IPS-15b (cell line): Measurements from ENCODE around the gene MTHFD2L.

ENCODE experiments used
- H3K27me3 ChIP-seq: one replicate; pipeline ENCODE4 v1.6.1; 2013; ENCODE audit warnings: low read length; ENCODE audit not compliant: control insufficient read depth, insufficient read depth
- H3K36me3 ChIP-seq: one replicate; pipeline ENCODE4 v1.6.1; 2013; ENCODE audit warnings: low read length; ENCODE audit not compliant: control insufficient read depth, insufficient read depth
- H3K4me1 ChIP-seq: one replicate; pipeline ENCODE4 v1.6.1; 2013; ENCODE audit warnings: mild to moderate bottlenecking, low read length; ENCODE audit not compliant: control insufficient read depth, insufficient read depth
- H3K4me3 ChIP-seq: one replicate; pipeline ENCODE4 v1.5.1; 2013; ENCODE audit warnings: low read depth, low read length
- H3K9ac ChIP-seq: one replicate; pipeline ENCODE4 v1.6.1; 2013; ENCODE audit warnings: low read depth, mild to moderate bottlenecking, low read length
- H3K9me3 ChIP-seq: one replicate; pipeline ENCODE4 v1.6.1; 2013; ENCODE audit warnings: mild to moderate bottlenecking, low read length; ENCODE audit not compliant: control insufficient read depth, insufficient read depth

The MTHFD2L gene

GRCh38 chr4:74173321-74173720 lies 15.4 kb downstream of the MTHFD2L start:
- Histone ChIP-seq H3K4me3 (no peak overlapping the region), H3K9me3 (no peaks in the 10 kb centered on the region), H3K27me3 (no peaks in the 10 kb centered on the region), H3K4me1 (no peaks in the 10 kb centered on the region), H3K9ac (no peak overlapping the region), H3K36me3 (no peaks in the 10 kb centered on the region)

- H3K36me3 ChIP-seq: no peaks in the 10 kb centered on the region
- no peak overlapping the region for H3K4me3 ChIP-seq
- no peaks in the 10 kb centered on the region for H3K27me3 ChIP-seq
- no peak overlapping the region for H3K9ac ChIP-seq
- H3K9me3 ChIP-seq: no peaks in the 10 kb centered on the region
- H3K4me1 ChIP-seq: no peaks in the 10 kb centered on the region
Observed at GRCh38 chr4:74174421-74174820, 16.5 kb downstream of the MTHFD2L start.

GRCh38 chr4:74174941-74175340 lies 17.0 kb downstream of the MTHFD2L start:
- Histone ChIP-seq H3K4me1 (no peaks in the 10 kb centered on the region), H3K36me3 (no peaks in the 10 kb centered on the region), H3K4me3 (no peak overlapping the region), H3K9ac (no peak overlapping the region), H3K27me3 (no peaks in the 10 kb centered on the region), H3K9me3 (no peaks in the 10 kb centered on the region)

- Histone ChIP-seq H3K36me3 (no peaks in the 10 kb centered on the region), H3K4me1 (no peaks in the 10 kb centered on the region), H3K9ac (no peak overlapping the region), H3K4me3 (no peak overlapping the region), H3K9me3 (no peaks in the 10 kb centered on the region), H3K27me3 (no peaks in the 10 kb centered on the region)
Observed at GRCh38 chr4:74175379-74175778, 17.5 kb downstream of the MTHFD2L start.

DNA sequence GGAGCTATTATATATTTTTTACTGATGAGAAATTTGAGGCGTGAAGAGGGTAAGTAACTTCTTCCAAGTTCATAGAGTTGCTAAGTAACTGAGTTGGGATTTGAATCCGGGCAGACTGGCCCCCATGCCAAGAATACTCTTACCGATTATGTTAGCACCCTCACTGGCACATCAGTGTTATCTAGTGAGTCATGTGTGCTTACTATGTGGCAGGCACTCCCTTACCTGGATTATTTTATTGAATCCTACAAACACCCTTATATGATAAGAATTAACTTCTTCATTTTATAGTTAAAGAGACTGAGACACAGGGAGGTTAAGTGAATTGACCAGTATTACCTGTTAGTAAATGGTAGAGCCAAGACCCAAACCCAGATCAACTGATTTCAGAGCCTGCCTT lies 20.9 kb downstream of the MTHFD2L start:
- Histone ChIP-seq H3K9ac (no peak overlapping the region), H3K9me3 (no peaks in the 10 kb centered on the region), H3K36me3 (no peaks in the 10 kb centered on the region), H3K4me3 (no peak overlapping the region), H3K27me3 (no peaks in the 10 kb centered on the region), H3K4me1 (no peaks in the 10 kb centered on the region)

GRCh38 chr4:74181219-74181618 lies 23.3 kb downstream of the MTHFD2L start:
- no peak overlapping the region for H3K4me3 ChIP-seq
- no peaks in the 10 kb centered on the region for H3K27me3 ChIP-seq
- no peak overlapping the region for H3K9ac ChIP-seq
- no peaks in the 10 kb centered on the region for H3K4me1 ChIP-seq
- no peaks in the 10 kb centered on the region for H3K36me3 ChIP-seq
- no peaks in the 10 kb centered on the region for H3K9me3 ChIP-seq

GRCh38 chr4:74188912-74189311 lies 31.0 kb downstream of the MTHFD2L start:
- no peak overlapping the region for H3K9ac ChIP-seq
- H3K4me3 ChIP-seq: no peak overlapping the region
- no peaks in the 10 kb centered on the region for H3K9me3 ChIP-seq
- no peaks in the 10 kb centered on the region for H3K4me1 ChIP-seq
- H3K36me3 ChIP-seq: no peaks in the 10 kb centered on the region
- no peaks in the 10 kb centered on the region for H3K27me3 ChIP-seq

- Histone ChIP-seq H3K27me3 (no peaks in the 10 kb centered on the region), H3K36me3 (no peaks in the 10 kb centered on the region)
Observed at GRCh38 chr4:74189331-74190043, 31.6 kb downstream of the MTHFD2L start.

GRCh38 chr4:74190332-74190731 lies 32.4 kb downstream of the MTHFD2L start:
- H3K4me3 ChIP-seq: no peak overlapping the region
- H3K9ac ChIP-seq: no peak overlapping the region
- H3K36me3 ChIP-seq: no peaks in the 10 kb centered on the region
- no peaks in the 10 kb centered on the region for H3K27me3 ChIP-seq
- H3K9me3 ChIP-seq: no peaks in the 10 kb centered on the region
- no peaks in the 10 kb centered on the region for H3K4me1 ChIP-seq

More at GRCh38 chr4:74189331-74190043, 31.6 kb downstream of the MTHFD2L start:
- Histone ChIP-seq H3K9me3 (no peaks in the 10 kb centered on the region), H3K4me3 (no peak overlapping the region), H3K4me1 (no peaks in the 10 kb centered on the region), H3K9ac (no peak overlapping the region)

- Histone ChIP-seq H3K9me3 (no peaks in the 10 kb centered on the region), H3K36me3 (no peaks in the 10 kb centered on the region), H3K27me3 (no peaks in the 10 kb centered on the region), H3K4me3 (no peak overlapping the region), H3K9ac (no peak overlapping the region), H3K4me1 (no peaks in the 10 kb centered on the region)
Observed at GRCh38 chr4:74190919-74191397, 33.0 kb downstream of the MTHFD2L start.

DNA sequence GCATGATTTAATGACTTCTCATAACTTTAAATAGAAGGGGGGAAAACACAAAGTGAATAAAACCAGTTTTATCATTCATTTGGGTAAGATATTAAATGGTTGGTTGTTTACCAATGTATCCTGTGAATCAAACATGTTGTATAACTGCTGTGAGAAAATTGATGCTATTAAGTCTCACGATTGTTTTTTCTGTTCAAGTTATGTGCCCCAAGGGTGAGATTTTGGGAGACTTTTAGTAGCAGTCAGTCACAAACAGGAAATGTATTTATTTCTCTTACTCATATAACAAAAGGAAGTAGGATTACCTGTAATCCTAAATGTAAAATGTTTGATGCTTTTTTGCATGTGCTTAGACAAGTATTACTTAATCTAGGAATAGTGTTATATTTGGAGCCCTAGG lies 39.2 kb downstream of the MTHFD2L start:
- H3K9ac ChIP-seq: no peak overlapping the region
- H3K27me3 ChIP-seq: no peaks in the 10 kb centered on the region
- H3K36me3 ChIP-seq: no peaks in the 10 kb centered on the region
- no peaks in the 10 kb centered on the region for H3K9me3 ChIP-seq
- H3K4me1 ChIP-seq: no peaks in the 10 kb centered on the region
- H3K4me3 ChIP-seq: no peak overlapping the region

DNA sequence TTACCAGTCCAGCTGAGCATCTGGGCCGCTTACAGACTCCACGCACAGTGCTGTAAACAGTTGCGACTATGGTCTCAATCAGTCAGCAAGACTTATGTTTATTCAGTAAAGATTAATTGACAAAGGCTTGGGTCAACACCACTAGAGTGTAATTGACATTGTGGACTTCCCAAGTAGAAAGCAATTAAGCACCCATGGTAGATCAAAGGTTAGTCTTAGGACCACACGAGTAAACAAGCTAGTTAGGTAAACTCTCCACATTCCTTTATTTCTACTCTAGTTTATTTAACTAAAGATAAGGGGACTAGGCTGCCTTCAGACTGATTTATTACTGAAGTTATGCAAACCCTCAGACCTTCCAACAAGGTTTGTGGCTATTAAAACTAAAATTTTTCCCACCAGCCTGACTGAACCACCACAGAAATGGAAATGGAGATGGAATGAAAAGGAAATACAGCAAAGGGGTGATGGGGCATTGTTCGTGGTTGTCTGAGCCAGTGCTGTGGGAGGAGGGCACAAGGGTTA lies 44.2 kb downstream of the MTHFD2L start:
- H3K4me1 ChIP-seq: no peaks in the 10 kb centered on the region
- H3K4me3 ChIP-seq: no peak overlapping the region
- no peak overlapping the region for H3K9ac ChIP-seq
- no peaks in the 10 kb centered on the region for H3K9me3 ChIP-seq
- no peaks in the 10 kb centered on the region for H3K36me3 ChIP-seq
- H3K27me3 ChIP-seq: no peaks in the 10 kb centered on the region
